Activated naive CD4-positive, alpha-beta T cell treated with anti-CD3 and anti-CD28 coated beads, Interleukin-2, amount 50 U/mL, for 16 hours (primary cell): ENCODE data around the gene CLDN18.

Experiments
- DNase-seq: peaks from one replicate; pipeline ENCODE4 v3.0.0-alpha.2; 2020

The CLDN18 gene

DNA sequence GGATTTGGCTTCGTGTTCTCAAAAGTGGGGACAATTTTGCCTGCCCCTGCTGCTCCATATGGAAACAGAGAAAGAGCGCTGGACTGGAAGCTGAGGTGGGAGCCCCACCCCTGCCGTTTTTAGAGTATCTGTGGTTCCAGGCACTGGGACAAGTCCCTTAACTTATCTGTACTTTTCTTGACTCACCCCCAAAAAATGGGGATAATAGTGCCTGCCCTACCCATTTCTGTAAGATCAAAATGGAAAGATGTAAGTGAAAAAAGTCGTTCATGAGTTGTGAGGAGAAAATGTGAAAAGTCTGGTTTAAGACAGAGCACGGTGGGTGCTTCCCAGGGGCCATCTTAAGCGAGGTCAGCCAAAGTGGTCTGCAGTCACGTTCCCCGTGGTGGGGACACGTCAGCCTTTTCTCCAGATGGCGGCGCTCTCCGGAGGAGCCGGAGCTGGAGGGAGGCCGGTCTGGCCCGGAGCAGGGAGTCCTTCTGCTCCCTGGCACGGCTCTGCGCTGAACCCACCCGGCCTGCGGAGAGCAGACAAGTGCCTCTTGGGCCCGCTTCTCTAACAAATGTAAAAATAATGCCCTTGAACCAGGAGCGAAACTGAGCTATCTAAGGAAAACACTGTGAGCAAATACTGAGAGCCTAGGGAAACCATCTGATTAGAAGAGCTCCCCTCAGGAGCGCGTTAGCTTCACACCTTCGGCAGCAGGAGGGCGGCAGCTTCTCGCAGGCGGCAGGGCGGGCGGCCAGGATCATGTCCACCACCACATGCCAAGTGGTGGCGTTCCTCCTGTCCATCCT lies at the start of gene CLDN18:
TSS of gene CLDN18 (plus strand) at position 690 of the 797 bp plus-strand sequence. CDS start at position 751, 61 bp downstream.
- no peak for DNase-seq

DNA sequence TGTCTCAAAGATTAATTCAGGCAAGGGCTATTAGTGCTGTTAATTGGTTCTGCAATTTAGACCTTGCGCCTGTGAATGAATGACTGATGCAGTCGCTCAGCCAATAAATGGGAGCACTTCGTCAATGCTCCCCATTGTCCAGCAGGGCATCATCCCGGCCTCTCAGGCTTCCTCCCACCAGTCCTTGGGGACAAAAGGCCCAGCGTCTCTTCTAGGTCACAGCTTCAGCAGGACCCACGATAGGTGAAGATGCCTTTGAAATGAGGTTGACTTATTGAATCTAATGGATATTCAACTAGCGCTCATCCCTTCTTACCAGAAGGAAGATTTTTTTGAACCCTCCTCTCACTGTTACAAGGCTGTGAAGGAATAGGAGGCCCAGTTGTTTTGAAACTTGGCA lies 47.7 kb upstream of the CLDN18 start:
- no peak for DNase-seq

DNA sequence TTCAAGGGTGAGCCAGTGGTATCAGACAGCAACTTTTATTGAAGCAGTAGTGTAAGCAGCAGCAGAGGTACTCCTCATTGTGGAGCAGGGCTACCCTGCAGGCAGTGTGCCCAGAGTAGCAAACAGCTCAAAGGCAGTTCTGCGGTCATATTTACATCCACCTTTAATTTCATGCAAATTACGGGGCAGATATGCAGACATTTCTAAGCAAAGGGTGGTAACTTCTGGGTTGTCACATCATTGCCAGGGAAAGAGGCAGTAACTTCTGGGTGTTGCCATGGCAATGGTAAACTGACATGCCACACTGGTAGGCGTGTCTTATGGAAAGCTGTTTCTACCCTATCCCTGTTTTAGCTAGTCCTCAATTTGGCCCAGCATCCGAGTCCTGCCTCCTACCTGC lies 46.5 kb upstream of the CLDN18 start:
- no peak for DNase-seq

DNA sequence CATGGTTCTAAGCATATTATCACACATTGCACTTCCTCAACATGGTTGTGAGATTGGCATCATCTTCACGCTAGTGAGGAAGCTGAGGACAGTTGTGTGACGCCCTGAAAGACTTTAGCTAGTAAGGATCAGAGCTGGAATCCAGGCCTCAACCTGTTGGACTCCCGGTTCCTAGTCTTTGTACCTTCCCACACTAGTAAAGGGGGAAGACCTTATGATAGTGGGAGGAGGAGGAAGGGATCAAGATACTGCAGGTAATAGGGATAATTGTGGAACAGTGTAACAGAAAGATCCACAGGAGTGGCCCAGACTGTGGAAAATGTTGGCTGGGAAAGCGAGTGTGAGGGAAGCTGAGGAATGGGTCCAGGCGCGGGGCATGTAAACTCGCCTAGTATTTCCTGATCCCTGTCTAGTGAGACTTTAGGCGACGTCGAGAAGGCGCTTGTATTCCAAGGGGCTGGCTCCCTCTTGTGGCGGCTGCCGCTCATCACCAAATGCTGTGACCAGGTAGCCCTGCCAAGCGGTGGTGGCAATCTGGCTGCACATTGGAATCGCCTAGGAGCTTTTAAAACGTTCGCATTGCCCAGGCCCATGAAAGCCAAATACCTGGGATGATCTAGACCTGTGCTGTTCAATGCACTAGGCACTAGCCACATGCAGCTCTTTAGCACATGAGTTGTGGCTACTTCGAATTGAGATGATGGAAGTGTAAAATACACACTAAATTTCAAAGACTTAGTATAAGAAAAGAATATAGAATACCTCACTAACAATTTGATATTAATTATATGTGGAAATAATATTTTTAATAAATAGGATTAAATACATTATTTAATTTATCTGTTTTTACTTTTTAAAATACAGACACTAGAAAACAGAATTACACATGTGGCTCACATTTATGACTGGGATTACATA lies 38.8 kb upstream of the CLDN18 start:
- peak; percentile 55 for DNase-seq

DNA sequence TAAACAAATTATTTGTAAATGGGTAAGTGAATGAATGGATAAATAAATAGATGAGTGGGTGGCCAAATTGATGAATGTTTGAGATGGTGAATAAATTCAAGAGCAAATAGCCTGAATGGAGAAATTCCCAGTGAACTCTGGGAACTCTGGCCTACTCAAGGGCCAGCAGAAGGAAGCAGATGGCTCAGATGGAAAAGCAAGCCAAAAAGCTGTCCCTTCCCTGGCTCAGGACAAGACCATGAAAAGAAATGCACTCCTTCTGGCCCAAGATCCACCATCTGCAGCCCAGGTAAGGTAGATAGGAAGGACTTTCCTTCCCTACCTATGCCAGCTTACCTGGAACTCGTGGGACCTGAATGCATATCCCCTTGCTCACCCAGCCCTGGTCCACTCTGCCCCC lies 37.6 kb upstream of the CLDN18 start:
- no peak for DNase-seq

DNA sequence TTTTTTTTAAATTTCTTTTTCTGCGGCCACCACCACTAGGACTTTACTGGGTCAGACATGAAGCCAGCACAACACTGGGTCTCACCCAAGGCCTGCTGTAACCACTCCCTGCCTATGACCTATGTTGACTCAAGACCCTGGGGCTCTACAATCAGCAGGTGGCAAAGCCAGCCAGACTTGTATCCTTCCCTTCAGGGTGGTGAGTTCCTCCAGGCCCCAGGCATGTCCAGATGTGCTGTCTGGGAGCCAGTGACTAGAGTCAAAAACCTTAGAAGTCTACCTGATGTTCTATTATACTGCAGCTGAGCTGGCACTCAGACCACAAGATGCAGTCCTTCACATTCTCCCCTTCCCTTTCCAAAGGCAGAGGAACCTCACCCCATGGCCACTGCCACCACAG lies 31.6 kb upstream of the CLDN18 start:
- no peak for DNase-seq

DNA sequence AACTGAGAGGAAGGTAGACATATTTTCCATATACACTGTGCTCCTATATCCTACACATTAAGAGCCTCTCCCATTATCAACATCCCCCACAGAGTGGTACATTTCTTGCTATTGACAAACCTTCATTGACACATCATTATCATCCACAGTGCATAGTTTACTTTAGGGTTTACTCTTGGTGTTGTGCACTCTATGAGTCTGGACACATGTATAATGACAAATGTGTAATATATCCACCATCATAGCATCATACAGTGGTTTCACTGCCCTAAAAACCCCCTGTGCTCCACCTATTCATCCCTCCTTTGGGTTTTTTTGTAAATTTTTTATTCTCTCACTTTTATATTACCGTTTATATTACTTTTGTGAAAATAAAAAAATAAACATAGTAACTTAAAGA lies 22.2 kb upstream of the CLDN18 start:
- no peak for DNase-seq

DNA sequence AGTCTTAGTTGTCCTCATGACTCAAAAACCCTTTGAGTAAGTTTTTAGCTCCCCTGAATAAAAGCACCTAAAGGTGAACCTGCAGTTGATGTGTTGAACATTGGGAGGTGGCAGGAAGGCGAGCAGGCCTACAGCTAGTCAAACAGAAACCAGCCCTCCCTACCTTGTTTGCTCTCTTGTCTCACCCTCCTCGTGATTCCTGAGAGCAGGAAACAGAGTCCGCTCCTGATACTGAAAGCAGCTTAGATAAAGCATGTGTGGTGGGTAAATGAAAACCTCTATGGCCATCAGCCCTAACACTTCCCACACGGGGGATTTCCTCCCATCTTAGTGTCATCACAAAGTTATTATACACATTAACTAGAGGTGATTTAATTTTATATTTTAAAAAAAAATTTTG lies 21.8 kb upstream of the CLDN18 start:
- DNase-seq = no peak

DNA sequence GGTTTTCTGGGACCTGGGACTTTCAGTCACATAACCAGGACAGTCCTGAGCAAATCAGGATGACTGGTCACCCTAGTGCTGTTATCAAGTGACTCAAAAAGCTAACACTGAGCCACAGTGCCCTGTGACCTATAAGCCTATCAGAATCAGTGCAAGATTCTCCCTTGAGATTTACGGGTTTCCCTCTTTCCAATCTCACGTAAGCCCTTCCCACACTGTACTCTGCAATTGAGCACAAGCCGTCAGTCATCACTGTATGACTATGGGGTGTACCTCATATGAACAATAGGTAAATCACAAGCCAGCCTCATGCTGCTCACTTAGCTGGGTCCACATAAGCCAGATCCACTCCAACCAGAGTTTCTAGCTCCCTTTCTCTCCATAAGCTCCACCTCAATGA lies 21.0 kb upstream of the CLDN18 start:
- DNase-seq = no peak

DNA sequence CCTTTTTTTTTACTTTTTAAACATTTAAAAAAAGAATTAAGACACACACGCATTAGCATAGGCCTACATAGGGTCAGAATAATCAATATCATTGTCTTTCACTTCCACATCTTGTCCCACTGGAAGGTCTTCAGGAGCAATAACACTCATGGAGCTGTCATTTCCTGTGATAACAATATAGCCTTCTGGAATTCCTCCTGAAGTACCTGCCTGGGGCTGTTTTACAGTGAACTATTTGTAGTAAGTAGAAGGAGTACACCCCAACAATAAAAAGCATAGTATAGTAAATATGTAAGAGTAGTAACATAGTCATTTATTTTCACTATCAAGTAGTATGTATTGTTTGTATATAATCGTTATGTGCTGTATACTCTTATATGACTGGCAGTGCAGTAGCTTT lies 19.5 kb upstream of the CLDN18 start:
- no peak for DNase-seq

DNA sequence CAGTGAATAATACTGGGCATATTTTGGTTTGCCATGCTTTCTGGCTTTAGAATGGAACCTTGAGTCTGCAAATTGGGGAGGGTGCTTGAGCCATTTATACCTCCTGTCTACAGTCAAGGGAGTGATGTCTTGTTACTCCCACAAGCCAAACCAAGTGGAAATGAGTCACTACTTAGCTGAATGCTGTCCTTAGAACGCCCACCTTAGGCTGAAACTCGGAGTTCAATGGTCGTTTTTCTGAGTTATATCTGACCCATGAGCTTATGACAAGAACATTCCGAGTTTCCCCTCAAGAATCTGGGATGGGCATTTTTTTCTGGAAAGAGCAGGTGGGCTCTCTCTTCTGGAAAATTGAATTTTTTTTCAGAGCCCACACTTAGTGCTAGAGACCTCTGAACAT lies 17.4 kb upstream of the CLDN18 start:
- DNase-seq = no peak

DNA sequence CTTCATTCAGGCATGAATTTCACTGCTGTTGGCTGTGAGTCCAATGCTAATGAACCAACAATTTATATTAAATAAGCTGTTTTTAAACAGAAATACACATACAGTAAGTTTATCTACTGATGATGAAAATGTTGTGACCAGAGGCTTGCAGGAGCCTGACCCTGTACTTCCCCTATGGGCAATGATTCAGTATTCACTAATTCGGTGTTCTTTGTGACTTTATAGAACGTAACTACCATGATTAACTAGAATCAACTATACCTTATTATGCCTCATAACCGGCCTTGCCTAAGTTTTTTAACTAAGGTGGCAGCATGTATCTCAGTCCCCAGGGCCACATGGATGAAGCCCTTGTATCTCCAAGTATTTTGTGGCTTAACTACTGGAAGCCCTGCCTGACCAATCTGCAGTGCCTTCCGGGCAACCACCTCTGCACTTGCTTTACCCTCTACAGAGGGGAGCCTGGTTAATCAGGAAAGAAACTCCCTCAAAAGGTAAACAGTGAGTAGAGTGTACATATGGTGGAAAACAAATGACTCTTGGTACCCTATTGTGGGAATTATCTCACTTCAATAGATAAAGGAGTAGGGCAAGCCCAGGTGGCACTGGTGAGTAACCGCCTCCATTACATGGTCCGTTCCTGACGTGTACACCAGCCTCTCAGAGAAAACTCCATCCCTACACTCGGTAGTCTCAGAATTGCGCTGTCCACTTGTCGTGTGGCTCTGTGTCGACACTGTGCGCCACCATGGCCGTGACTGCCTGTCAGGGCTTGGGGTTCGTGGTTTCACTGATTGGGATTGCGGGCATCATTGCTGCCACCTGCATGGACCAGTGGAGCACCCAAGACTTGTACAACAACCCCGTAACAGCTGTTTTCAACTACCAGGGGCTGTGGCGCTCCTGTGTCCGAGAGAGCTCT lies 11.6 kb upstream of the CLDN18 start:
- DNase-seq = no peak

DNA sequence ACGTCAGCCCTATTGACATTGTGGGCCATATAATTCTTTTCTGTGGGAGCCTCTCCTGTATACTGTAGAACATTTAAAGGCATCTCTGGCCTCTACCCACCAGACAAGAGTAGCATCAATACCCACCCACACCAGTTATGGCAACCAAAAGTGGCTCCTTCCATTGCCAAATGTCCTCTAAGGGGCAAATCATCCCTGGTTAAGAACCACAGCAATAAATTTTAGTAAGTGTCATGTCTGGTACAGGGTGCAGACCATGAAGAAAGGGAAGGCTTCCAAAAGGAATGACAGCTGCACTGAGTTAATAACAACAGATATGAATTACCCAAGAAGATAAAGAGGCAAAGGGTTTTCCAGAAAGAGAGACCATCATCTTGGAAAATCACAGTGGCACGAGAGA lies 6.9 kb upstream of the CLDN18 start:
- no peak for DNase-seq

DNA sequence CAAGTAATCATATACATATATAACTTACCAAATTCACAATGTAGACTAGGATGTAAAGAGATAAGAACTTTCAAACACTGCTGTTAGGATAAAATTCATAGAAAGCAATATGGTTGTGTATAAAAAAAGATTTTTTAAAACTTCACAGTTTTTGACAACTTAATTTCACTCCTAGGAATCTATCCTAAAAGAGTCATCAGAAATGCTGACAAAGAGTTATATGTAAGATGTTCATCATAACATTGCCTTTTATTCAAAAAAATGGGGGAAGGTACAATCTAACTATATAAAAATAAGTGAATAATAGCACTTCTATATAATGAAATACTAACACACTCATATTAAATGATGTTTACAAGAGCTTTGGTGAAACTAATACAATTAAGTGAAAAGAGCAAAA lies 4.3 kb upstream of the CLDN18 start:
- no peak for DNase-seq

DNA sequence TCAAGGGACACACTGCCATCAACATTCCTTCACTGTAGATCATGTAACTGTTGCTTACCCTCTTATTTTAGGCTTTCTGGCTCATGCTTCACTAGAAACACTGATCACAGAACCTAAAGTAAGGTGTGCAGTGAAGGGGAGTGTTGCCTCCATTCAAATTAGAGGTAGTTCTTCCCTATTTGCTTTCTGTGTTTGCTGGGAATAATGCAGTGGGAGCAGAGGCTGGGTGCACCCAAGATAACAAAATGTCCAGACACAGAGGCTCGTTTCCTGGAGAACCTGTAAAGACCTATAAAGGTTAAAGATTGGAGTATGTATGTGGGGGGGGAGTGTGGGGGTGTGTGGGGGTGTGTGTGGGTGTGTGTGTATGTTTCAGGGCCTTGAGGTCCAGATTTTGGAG lies 2.1 kb upstream of the CLDN18 start:
- DNase-seq = no peak

DNA sequence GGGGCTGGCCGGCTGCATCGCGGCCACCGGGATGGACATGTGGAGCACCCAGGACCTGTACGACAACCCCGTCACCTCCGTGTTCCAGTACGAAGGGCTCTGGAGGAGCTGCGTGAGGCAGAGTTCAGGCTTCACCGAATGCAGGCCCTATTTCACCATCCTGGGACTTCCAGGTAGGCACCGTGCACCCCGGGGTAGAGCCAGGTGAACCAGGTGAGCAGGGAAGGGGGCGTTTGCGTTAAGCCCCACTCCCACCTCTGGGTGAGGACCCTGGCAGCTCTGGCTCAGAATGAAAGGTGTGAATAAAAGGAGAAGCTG lies 267 bp downstream of the CLDN18 start:
- no peak for DNase-seq

DNA sequence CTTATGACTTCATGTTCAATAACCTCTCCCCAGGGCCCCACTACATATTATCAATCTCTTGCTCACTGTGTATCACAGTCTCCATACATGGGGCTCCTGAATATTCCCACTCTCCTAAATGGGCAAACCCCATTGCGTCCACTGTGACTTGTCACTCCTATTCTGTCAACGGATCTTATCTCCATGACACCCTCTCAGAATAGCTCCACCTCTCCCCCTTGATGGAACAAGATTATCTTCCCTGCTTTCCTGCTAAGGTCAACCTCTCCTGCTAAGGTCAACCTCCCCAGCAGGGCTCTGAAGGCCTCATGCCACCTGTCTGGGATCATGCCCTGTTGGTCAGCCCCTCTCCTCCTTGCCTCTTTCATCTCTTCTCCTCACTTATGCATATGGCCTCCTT lies 1.8 kb downstream of the CLDN18 start:
- no peak for DNase-seq

DNA sequence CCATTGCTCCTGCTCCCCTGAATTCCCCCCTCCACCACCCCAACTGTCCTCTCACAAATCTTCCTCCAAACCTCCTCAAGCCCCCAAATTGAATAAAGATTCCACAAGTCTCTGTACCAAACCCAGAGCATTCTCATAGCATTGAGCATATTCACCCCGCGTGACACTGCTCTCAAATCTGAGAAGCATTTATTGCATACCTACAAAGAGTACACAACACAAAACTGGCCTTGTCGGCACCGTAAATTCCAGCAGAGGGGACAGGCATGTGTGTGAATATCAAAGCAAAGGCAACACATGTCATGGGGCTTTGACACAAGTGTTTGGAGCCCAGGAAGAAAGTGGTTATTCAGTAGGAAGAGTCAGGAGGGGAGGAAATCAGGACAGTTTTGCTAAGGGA lies 2.6 kb downstream of the CLDN18 start:
- DNase-seq = no peak

DNA sequence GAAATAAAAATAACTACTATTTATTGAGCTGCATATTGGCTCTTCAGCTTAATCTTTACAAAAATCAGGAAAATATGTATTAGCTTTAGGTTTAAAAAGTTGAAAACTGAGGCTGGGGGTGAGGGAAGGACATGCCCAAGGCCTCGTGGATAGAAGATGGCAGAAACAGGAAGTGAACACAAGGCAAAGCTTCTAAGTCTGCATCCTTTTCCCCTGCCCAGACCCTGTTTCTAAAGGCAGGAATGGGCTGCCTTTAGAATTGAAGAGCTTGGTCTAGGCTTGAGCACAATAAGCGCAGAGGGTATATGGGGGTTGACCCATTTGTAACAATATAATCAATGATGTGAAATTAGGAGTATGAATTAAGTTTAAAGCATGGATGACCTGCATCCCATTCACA lies 6.1 kb downstream of the CLDN18 start:
- no peak for DNase-seq

DNA sequence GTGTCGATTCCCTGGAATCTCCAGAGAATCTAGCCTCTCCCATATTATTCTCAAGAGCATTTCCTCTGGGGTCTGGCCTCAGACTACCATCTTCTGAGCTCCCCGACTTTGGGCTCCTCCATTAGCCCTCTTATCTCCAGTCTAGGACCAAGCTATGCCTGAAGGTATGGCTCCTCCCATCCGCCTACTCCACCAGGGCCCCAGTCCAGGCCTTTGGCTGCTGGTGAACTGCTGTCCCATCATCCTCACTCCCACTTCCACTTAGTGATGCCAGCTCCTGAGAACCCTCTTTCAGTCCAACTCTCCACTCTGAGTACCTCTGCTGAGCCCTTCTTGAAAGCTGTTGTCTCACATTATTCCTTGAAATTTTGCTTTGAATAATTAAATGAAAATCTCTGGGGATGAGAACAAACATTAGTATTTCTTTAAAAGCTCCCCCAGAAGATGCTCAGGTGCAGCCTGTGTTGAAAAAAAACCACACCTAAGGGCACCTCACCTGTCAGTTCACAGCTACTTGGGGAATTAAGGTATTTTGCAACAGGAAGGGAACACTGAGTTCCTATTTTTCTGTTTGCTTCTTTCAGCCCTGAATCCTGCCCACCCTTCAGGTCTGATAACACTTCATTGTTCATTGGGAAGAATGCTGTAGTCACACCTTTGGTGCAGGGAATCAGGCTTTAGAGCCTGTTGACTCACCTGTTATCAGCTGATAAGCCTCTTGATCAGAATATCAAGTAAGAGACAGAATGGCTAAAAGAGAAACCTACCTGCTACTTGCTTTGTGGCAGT lies 9.5 kb downstream of the CLDN18 start:
- DNase-seq = no peak

DNA sequence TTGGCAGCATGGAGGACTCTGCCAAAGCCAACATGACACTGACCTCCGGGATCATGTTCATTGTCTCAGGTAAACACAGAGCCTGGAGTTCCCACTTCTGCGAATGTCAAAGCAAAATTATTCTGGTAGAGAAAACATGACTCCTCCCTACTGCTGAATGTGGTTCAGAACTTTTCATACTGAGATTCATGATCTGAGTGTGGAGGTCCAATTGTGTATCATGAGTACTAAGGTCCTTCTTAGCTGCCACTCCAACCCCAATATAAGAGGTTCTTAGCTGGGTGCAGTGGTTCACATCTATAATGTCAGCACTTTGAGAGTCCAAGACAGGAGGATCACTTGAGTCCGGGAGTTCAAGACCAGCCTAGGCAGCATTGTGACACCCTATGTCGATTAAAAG lies 13.8 kb downstream of the CLDN18 start:
- DNase-seq = no peak

DNA sequence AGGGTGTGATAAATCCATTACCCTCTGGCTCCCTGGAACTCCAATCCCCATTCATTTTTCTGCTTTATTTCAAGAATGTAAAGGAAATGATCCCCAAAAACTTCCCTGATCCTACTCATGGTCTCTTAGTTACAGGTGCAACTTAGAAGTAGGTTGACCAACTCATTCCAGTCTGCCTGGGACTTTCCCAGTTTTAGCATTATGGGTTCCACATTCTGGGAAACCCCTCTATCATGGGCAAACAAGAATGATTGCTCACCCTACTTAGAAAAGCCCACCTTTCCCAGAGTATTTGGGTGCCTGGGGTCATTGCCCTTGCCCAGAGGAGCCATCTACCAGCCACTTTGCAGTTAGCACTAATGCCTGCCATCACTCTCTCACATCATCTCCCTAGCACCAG lies 15.6 kb downstream of the CLDN18 start:
- DNase-seq = no peak

DNA sequence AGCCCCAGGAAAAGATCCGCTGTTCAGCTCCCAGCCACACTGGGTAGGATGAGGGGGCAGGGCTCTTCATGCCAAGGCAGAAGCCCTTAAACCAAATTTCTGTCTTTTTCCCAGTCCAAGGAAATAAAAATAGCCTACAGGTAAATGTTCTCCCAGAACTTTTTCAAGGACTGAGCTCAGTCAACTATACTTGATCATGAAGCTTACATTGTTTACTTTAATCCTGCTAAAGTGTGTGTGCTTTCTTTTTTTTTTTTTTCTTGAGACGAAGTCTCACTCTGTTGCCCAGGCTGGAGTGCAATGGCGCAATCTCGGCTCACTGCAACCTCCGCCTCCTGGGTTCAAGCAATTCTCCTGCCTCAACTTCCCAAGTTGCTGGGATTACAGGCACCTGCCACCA lies 17.9 kb downstream of the CLDN18 start:
- DNase-seq = no peak
